Measurements from ENCODE around the gene CFAP20.
"Not testable (repeated sequence)": the region's sequence is repeated elsewhere in the genome, so short reads cannot be mapped to it uniquely, and the experiment has no call there.

CFAP20 gene

GRCh38 chr16:58095575-58095960 lies 33.6 kb downstream of the CFAP20 start:
- DNase-seq = not testable (repeated sequence)

GRCh38 chr16:58094791-58095574 lies 34.2 kb downstream of the CFAP20 start:
- DNase-seq = no peak

GRCh38 chr16:58094026-58094425 lies 35.2 kb downstream of the CFAP20 start:
- no peak for DNase-seq

GRCh38 chr16:58090396-58090795 lies 38.8 kb downstream of the CFAP20 start:
- not testable (repeated sequence) for DNase-seq

GRCh38 chr16:58088091-58088490 lies 41.1 kb downstream of the CFAP20 start:
- DNase-seq = no peak

- no peak for DNase-seq
These were observed 41.8 kb downstream of the CFAP20 start for GRCh38 chr16:58087209-58087913.

- DNase-seq = no peak
These were observed 42.6 kb downstream of the CFAP20 start for GRCh38 chr16:58086381-58087208.

- DNase-seq = no peak
These were observed 43.5 kb downstream of the CFAP20 start for GRCh38 chr16:58085584-58086251.

- DNase-seq = no peak
These were observed 44.0 kb downstream of the CFAP20 start for GRCh38 chr16:58085171-58085570.

- DNase-seq = no peak
These were observed 44.5 kb downstream of the CFAP20 start for GRCh38 chr16:58084635-58085034.

GRCh38 chr16:58082381-58082780 lies 46.8 kb downstream of the CFAP20 start:
- no peak for DNase-seq

- not testable (repeated sequence) for DNase-seq
These were observed 48.5 kb downstream of the CFAP20 start for GRCh38 chr16:58080657-58081056.

GRCh38 chr16:58077796-58078195 lies 51.4 kb downstream of the CFAP20 start:
- DNase-seq = no peak

- no peak for DNase-seq
These were observed 52.7 kb downstream of the CFAP20 start for GRCh38 chr16:58076514-58076913.

GRCh38 chr16:58074657-58075056 lies 54.5 kb downstream of the CFAP20 start:
- DNase-seq = no peak

GRCh38 chr16:58073086-58073485 lies 56.1 kb downstream of the CFAP20 start:
- DNase-seq = not testable (repeated sequence)

- not testable (repeated sequence) for DNase-seq
These were observed 57.0 kb downstream of the CFAP20 start for GRCh38 chr16:58072134-58072533.

- no peak for DNase-seq
These were observed 58.6 kb downstream of the CFAP20 start for GRCh38 chr16:58070585-58070984.

Data from GDM1 (cell line).